AG04450 (cell line): Measurements from ENCODE around the gene C1QTNF4. TPM values are rescaled to one million over a fixed set of nuclear protein-coding genes. Genes with fewer than 3 reads are reported as not detected.

Experiments used
- CTCF ChIA-PET: fragments of 300-600, 350-600 bp; formaldehyde crosslinking; extraction: SDS; loops from one replicate; lab custom pipeline; 2022; ENCODE audit warnings: antibody characterized with exemption, inconsistent platforms; lab: Charles Lee
- POLR2A ChIA-PET: fragments of 350-600 bp; formaldehyde crosslinking; extraction: SDS; loops from one replicate; lab custom pipeline; 2021; ENCODE audit warnings: antibody characterized with exemption, inconsistent platforms; lab: Yijun Ruan, JAX
- DNase-seq: peaks from one replicate; pipeline ENCODE4 v3.0.0-alpha.2; 2011; ENCODE audit warnings: low read depth, low spot score
- H3K27ac ChIP-seq: one replicate; pipeline ENCODE4 v1.5.1; 2012; ENCODE audit warnings: low read depth, low read length, control low read depth
- H3K27me3 ChIP-seq: one replicate; pipeline ENCODE4 v1.6.0; 2012; ENCODE audit warnings: low read length; ENCODE audit not compliant: control insufficient read depth, insufficient read depth
- H3K4me3 ChIP-seq: 2 replicates; pipeline ENCODE4 v1.5.1; 2011; ENCODE audit warnings: mild to moderate bottlenecking, low read depth, low read length, control low read depth
- H3K9me3 ChIP-seq: 2 replicates; pipeline ENCODE4 v1.5.1; 2012; ENCODE audit warnings: low read length; ENCODE audit not compliant: control insufficient read depth, insufficient read depth
- polyA plus RNA-seq: library from polyadenylated mRNA; depleted of rRNA; stranded (reverse); fragments of >200 nt; gene quantifications from 2 replicates; pipeline ENCODE4 v1.2.3, GENCODE V29; 2011
- TF ChIP-seq, protein P1 (sequence below): IDR thresholded peaks from 2 replicates; pipeline ENCODE4 v1.5.1; 2011; ENCODE audit warnings: low read depth, low read length, control low read depth, inconsistent platforms

Gene C1QTNF4
- polyA plus RNA-seq, 1 experiment: 0.14 TPM

DNA sequence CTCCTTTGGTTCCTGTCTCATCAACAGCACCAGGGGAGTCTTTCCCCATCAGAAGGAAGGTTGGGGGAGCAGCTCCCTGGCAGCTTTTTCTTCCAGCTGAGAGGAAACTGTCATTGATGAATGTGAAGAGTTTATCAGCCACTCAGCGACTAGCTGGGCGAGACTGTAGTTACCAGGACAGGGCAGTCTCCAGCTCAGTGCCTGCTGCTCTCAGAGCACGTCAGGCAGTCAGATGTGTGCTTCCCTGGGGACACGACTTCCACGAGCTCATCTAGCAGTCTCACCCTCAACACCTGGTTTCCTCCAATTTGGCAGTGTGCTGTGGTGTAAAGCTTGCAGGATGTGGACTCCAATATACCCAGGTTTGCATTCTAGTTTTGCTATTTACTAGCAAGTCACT lies 12.5 kb upstream of the C1QTNF4 start:
- peak overlapping the region; percentile 73 for H3K27ac ChIP-seq
- DNase-seq: no peak
- ChIA-PET POLR2A (interaction anchor here (1.1 to 1.7 kb wide), 2 partner anchors 9 to 191 kb away, joined by 3 to 7 read pairs; no protein-coding TSS in a partner anchor), CTCF (interaction anchor here (1.2 to 2.0 kb wide), 3 partner anchors 12 to 233 kb away, joined by 4 to 13 read pairs (median 5); no protein-coding TSS in a partner anchor)
- H3K9me3 ChIP-seq: no peaks in the 10 kb centered on the region
- H3K27me3 ChIP-seq: no peaks in the 10 kb centered on the region
- H3K4me3 ChIP-seq: no peak overlapping the region
- TF ChIP-seq, protein P1, sequence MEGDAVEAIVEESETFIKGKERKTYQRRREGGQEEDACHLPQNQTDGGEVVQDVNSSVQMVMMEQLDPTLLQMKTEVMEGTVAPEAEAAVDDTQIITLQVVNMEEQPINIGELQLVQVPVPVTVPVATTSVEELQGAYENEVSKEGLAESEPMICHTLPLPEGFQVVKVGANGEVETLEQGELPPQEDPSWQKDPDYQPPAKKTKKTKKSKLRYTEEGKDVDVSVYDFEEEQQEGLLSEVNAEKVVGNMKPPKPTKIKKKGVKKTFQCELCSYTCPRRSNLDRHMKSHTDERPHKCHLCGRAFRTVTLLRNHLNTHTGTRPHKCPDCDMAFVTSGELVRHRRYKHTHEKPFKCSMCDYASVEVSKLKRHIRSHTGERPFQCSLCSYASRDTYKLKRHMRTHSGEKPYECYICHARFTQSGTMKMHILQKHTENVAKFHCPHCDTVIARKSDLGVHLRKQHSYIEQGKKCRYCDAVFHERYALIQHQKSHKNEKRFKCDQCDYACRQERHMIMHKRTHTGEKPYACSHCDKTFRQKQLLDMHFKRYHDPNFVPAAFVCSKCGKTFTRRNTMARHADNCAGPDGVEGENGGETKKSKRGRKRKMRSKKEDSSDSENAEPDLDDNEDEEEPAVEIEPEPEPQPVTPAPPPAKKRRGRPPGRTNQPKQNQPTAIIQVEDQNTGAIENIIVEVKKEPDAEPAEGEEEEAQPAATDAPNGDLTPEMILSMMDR: no peak

DNA sequence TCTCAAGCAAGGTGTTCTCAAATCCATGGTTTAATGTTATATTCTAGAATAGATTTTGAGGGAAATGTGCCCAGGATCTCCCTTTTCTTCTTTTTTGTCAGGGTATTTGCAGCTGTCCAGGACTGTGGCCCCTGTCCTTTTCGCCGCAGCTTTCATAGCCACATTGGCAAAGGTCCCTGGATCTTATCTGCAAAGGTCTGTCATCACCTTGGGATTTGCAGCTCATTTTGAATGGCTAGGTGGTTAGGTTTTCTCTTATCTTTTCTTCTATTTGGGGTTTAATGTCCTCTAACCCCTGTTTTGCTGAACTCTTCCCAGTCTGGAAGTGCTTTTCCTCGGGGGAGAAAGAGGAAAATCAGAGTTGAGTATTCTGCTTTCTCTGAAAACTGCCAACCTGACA lies 11.7 kb upstream of the C1QTNF4 start:
- no peak for DNase-seq
- Histone ChIP-seq H3K9me3 (no peaks in the 10 kb centered on the region), H3K27me3 (no peaks in the 10 kb centered on the region), H3K27ac (no peak overlapping the region), H3K4me3 (no peak overlapping the region)
- POLR2A ChIA-PET: interaction anchor here (0.6 kb wide), 1 partner anchor 778 kb away, joined by 11 read pairs; no protein-coding TSS in a partner anchor
- TF ChIP-seq, protein P1: no peak
- CTCF ChIA-PET: interaction anchor here (2.0 kb wide), 1 partner anchor 12 kb away, joined by 13 read pairs; no protein-coding TSS in a partner anchor

DNA sequence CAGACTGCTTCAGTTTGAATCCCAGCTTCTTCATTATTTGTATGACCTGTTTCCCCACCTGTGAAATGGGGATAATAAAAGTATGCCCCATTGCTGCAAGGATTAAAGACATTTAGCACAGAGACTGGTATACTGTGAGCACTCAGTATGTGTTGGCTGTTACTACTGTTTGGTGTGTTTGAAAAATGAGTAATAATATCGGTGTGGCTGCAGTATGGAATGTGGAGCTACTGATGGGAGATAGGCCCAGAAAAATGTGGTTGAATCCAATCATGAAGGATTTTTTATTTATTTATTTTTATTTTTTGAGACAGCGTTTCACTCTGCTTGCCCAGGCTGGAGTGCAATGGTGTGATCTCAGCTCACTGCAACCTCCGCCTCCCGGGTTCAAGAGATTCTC lies 9.1 kb upstream of the C1QTNF4 start:
- H3K27me3 ChIP-seq: no peaks in the 10 kb centered on the region
- ChIA-PET CTCF (no interaction called here), POLR2A (no interaction called here)
- H3K9me3 ChIP-seq: no peaks in the 10 kb centered on the region
- H3K27ac ChIP-seq: no peak overlapping the region
- no peak overlapping the region for H3K4me3 ChIP-seq
- TF ChIP-seq, protein P1: no peak
- no peak for DNase-seq

DNA sequence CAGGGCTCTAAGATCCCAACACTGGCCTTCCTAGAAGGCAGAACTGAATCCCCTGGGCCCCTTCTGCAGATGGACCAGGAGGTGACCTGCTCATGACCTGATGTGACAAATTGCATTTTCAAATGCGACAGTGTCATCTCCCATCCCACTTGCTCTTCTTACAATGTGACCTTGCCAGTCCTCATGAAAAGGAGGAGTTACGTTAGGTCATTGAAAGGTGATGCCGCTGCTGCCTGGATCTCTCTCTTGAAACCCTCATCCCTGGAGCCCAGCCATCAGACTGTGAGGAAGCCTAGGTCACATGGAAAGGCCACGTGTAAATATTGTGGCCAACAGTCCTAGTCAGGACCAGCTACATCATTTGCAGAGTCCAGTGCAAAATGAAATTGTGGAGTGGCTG lies 5.7 kb upstream of the C1QTNF4 start:
- DNase-seq: no peak
- POLR2A ChIA-PET: no interaction called here
- no peaks in the 10 kb centered on the region for H3K9me3 ChIP-seq
- CTCF ChIA-PET: no interaction called here
- H3K27ac ChIP-seq: no peak overlapping the region
- no peak overlapping the region for H3K4me3 ChIP-seq
- TF ChIP-seq, protein P1: no peak
- H3K27me3 ChIP-seq: peaks cover 9% of the 10 kb centered on the region

DNA sequence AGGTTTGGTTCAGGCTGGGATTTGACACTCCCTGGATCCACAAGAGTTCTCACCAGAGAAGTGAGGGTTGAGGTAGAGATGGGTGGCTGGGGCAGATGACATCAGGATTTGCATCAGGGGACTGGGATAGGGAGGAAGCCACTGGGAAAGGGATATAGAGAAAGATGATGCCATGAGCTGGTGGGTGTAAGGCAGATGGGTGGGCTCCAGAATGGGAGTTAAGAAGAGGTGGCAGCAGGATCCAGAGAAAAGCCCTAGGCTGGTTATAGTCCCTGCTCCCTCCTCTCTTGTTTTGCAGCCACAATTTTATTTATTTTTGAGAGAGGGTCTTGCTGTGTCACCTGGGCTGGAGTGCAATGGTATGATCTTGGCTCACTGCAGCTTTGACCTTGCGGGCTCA lies 1.8 kb upstream of the C1QTNF4 start:
- no peak for DNase-seq
- ChIA-PET CTCF (no interaction called here), POLR2A (no interaction called here)
- H3K4me3 ChIP-seq: no peak overlapping the region
- peaks cover 42% of the 10 kb centered on the region for H3K27me3 ChIP-seq
- H3K27ac ChIP-seq: no peak overlapping the region
- TF ChIP-seq, protein P1: no peak
- no peaks in the 10 kb centered on the region for H3K9me3 ChIP-seq
